ENCODE measurements around the gene RNU5D-1. TPM values are rescaled to one million over a fixed set of nuclear protein-coding genes. Genes with fewer than 3 reads are reported as not detected.

Gene RNU5D-1
- total and polyA plus RNA-seq, 10 of the 15 experiments (the other 5 are each of a cell fraction or from before 2014, with no cell fraction given): not detected

DNA sequence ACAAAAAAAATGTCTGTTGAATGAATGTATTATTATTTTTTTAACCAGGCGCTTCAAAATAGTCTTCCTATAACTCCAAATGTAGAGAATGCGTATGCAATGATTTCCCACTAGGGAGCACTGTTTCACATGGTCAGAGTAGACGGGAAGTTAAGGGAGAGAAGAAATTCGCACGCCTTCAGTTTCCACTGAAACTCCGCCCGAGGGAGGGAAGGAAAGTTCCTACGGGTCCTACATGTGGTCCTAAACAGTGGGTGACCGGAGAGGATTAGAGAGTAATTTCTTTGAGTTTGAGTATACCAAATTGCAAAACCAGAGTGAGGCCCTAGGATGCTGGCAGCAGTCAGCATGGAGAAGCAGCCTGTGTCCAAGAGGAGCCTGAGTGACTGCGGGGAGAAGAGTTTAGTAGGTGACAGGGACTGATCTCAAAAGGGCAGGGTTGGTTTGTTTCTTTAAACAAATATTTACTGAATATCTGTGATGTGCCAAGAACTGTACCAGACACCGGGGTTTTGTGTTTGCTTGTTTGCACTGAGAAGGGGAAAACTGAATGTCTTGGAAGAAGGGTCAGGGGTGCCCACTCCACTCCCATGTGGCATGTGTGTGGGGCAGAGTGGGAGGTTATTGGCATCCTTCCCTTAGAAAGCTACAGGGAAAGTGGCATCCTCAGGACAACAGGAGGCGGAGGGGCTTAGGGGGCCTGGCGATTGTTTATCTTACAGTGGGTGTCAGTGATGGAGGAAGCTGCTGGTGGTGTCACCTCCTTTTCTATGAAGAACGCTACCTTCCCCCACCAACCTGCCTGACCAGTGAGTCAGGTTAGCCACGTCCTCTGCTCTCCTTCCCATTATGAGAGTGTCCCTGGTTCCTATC is 22.8 kb downstream of the RNU5D-1 start (continued):
- TF ChIP-seq, protein P1, sequence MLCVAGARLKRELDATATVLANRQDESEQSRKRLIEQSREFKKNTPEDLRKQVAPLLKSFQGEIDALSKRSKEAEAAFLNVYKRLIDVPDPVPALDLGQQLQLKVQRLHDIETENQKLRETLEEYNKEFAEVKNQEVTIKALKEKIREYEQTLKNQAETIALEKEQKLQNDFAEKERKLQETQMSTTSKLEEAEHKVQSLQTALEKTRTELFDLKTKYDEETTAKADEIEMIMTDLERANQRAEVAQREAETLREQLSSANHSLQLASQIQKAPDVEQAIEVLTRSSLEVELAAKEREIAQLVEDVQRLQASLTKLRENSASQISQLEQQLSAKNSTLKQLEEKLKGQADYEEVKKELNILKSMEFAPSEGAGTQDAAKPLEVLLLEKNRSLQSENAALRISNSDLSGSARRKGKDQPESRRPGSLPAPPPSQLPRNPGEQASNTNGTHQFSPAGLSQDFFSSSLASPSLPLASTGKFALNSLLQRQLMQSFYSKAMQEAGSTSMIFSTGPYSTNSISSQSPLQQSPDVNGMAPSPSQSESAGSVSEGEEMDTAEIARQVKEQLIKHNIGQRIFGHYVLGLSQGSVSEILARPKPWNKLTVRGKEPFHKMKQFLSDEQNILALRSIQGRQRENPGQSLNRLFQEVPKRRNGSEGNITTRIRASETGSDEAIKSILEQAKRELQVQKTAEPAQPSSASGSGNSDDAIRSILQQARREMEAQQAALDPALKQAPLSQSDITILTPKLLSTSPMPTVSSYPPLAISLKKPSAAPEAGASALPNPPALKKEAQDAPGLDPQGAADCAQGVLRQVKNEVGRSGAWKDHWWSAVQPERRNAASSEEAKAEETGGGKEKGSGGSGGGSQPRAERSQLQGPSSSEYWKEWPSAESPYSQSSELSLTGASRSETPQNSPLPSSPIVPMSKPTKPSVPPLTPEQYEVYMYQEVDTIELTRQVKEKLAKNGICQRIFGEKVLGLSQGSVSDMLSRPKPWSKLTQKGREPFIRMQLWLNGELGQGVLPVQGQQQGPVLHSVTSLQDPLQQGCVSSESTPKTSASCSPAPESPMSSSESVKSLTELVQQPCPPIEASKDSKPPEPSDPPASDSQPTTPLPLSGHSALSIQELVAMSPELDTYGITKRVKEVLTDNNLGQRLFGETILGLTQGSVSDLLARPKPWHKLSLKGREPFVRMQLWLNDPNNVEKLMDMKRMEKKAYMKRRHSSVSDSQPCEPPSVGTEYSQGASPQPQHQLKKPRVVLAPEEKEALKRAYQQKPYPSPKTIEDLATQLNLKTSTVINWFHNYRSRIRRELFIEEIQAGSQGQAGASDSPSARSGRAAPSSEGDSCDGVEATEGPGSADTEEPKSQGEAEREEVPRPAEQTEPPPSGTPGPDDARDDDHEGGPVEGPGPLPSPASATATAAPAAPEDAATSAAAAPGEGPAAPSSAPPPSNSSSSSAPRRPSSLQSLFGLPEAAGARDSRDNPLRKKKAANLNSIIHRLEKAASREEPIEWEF (IDR thresholded peaks at IDR 0.05; ENCODE audit: insufficient replicate concordance, low read depth, low read length): no peak
- TF ChIP-seq SREBF2 (IDR thresholded peaks at IDR 0.05; ENCODE audit: low read length) (no peak), POU2F2 (IDR thresholded peaks at IDR 0.05; ENCODE audit: borderline replicate concordance, low read depth, low read length) (0 out of 3 replicates have a peak, but pooled peaks have one; percentile 37), MYB (IDR thresholded peaks at IDR 0.05; ENCODE audit: borderline replicate concordance, low read depth, low read length) (no peak), ZNF384 (IDR thresholded peaks at IDR 0.05; ENCODE audit: borderline replicate concordance, low read depth, low read length) (no peak), SREBF1 (IDR thresholded peaks at IDR 0.05; ENCODE audit: low read length) (no peak), FOXK2 (IDR thresholded peaks at IDR 0.05) (no peak), SUZ12 (IDR thresholded peaks at IDR 0.05; ENCODE audit: unreplicated experiment) (no peak), GABPA (IDR thresholded peaks at IDR 0.05; ENCODE audit: low read depth) (no peak), CREM (IDR thresholded peaks at IDR 0.05; ENCODE audit: low read depth) (no peak), MYC (IDR thresholded peaks at IDR 0.05; ENCODE audit: insufficient read depth, insufficient read length, insufficient replicate concordance, low read length, severe bottlenecking) (no peak), YY1 (IDR thresholded peaks at IDR 0.05; ENCODE audit: low read depth, low read length) (no peak), HDAC2 (IDR thresholded peaks at IDR 0.05) (no peak), NFYB (IDR thresholded peaks at IDR 0.05; ENCODE audit: insufficient read depth, low read depth, low read length) (no peak), EED (IDR thresholded peaks at IDR 0.05; ENCODE audit: low read depth) (peak; percentile 60; the same call in 1 of the 2 replicates)
- TF ChIP-seq, protein P2, sequence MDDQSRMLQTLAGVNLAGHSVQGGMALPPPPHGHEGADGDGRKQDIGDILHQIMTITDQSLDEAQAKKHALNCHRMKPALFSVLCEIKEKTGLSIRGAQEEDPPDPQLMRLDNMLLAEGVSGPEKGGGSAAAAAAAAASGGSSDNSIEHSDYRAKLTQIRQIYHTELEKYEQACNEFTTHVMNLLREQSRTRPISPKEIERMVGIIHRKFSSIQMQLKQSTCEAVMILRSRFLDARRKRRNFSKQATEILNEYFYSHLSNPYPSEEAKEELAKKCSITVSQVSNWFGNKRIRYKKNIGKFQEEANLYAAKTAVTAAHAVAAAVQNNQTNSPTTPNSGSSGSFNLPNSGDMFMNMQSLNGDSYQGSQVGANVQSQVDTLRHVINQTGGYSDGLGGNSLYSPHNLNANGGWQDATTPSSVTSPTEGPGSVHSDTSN (IDR thresholded peaks at IDR 0.05; ENCODE audit: insufficient replicate concordance, low read depth, low read length): no peak
- TF ChIP-seq, protein P3, sequence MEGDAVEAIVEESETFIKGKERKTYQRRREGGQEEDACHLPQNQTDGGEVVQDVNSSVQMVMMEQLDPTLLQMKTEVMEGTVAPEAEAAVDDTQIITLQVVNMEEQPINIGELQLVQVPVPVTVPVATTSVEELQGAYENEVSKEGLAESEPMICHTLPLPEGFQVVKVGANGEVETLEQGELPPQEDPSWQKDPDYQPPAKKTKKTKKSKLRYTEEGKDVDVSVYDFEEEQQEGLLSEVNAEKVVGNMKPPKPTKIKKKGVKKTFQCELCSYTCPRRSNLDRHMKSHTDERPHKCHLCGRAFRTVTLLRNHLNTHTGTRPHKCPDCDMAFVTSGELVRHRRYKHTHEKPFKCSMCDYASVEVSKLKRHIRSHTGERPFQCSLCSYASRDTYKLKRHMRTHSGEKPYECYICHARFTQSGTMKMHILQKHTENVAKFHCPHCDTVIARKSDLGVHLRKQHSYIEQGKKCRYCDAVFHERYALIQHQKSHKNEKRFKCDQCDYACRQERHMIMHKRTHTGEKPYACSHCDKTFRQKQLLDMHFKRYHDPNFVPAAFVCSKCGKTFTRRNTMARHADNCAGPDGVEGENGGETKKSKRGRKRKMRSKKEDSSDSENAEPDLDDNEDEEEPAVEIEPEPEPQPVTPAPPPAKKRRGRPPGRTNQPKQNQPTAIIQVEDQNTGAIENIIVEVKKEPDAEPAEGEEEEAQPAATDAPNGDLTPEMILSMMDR (IDR thresholded peaks at IDR 0.05 in 2 of 3, conservative IDR thresholded peaks at IDR 0.05 in 1 of 3; ENCODE audit: control insufficient read depth in 2 of 3, extremely low read depth in 1 of 3, insufficient read depth in 1 of 3, low read depth in 3 of 3, low read length in 3 of 3): peak; percentile 58 to 70 (median 62)
- TF ChIP-seq, protein P4, sequence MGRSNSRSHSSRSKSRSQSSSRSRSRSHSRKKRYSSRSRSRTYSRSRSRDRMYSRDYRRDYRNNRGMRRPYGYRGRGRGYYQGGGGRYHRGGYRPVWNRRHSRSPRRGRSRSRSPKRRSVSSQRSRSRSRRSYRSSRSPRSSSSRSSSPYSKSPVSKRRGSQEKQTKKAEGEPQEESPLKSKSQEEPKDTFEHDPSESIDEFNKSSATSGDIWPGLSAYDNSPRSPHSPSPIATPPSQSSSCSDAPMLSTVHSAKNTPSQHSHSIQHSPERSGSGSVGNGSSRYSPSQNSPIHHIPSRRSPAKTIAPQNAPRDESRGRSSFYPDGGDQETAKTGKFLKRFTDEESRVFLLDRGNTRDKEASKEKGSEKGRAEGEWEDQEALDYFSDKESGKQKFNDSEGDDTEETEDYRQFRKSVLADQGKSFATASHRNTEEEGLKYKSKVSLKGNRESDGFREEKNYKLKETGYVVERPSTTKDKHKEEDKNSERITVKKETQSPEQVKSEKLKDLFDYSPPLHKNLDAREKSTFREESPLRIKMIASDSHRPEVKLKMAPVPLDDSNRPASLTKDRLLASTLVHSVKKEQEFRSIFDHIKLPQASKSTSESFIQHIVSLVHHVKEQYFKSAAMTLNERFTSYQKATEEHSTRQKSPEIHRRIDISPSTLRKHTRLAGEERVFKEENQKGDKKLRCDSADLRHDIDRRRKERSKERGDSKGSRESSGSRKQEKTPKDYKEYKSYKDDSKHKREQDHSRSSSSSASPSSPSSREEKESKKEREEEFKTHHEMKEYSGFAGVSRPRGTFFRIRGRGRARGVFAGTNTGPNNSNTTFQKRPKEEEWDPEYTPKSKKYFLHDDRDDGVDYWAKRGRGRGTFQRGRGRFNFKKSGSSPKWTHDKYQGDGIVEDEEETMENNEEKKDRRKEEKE (IDR thresholded peaks at IDR 0.05): no peak
